ENCODE data around the gene FBXO45. TPM values are rescaled to one million over a fixed set of nuclear protein-coding genes. Genes with fewer than 3 reads are reported as not detected.
A peak's percentile ranks its signal among the peaks of the same experiment; 100 is the strongest.

The FBXO45 gene
- total RNA-seq, 1 experiment from 2014 or later = 18.6 TPM

DNA sequence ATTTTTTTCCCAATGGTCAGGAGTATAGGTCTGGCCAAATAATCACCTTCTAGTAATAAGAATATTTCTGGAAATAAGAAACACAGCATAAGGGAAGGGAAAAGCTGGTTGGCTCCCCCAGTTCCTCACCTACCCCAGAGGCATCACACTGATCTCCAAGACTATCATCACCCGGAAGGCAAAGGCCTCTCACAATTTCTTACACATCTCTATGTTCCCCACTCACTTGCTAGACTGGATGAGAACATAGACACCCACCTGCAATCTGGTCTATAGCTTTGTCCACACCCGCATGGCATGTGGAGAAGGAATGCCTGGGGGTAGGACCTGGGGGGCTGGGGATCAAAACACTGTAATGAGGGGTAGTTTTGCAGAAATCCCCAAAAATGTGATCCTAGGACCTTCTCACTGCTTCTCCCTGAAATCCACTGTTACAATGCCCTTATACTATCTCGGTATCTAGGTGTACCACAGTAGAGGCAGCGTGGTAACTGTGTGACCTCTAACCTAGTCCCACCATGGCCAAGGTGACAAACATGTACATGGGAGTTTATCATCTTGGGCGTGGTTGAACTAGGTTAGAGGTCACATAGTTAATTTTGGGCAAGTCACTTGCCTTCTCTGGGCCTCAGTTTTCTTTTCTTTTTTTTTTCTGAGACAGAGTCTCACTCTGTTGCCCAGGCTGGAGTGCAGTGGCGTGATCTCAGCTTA is 41.5 kb downstream of the FBXO45 start:
- H3K4me1 ChIP-seq (ENCODE audit: insufficient read depth, low read length) = no peaks in the 10 kb centered on the region
- no peak overlapping the region for H2BK5ac ChIP-seq (ENCODE audit: insufficient read length, low read length)
- no peaks in the 10 kb centered on the region for H4K20me1 ChIP-seq (ENCODE audit: control insufficient read depth, insufficient read depth, insufficient read length)
- no peak overlapping the region for H2BK120ac ChIP-seq (ENCODE audit: low read depth, low read length, poor library complexity, severe bottlenecking)
- H3K18ac ChIP-seq (ENCODE audit: insufficient read length, low read depth, low read length) = no peak overlapping the region
- H4K5ac ChIP-seq (ENCODE audit: insufficient read length, low read depth, low read length) = no peak overlapping the region
- H3K79me1 ChIP-seq (ENCODE audit: insufficient read depth, low read depth, low read length, poor library complexity, severe bottlenecking) = no peaks in the 10 kb centered on the region
- no peaks in the 10 kb centered on the region for H3K23me2 ChIP-seq (ENCODE audit: insufficient read length, low read depth, low read length, poor library complexity, severe bottlenecking)
- H3K14ac ChIP-seq (ENCODE audit: insufficient read depth, low read length) = no peak overlapping the region
- H4K8ac ChIP-seq (replicated peaks; ENCODE audit: insufficient read length, low read depth, low read length) = no peak overlapping the region
- no peak overlapping the region for H2BK12ac ChIP-seq (ENCODE audit: insufficient read length, low read depth, low read length)
- H2BK15ac ChIP-seq (ENCODE audit: low read depth, low read length) = no peak overlapping the region
- DNase-seq = no peak
- Mint-ChIP-seq H3K27ac (peak overlapping the region in 2 of 3 experiments; percentile 48 to 49; a peak in 1 of 7 replicates), H3K4me1 (peaks cover 17 to 18% of the 10 kb centered on the region in 2 experiments), H3K9me3 (no peaks in the 10 kb centered on the region), H3K4me3 (no peak overlapping the region), H3K36me3 (ENCODE audit: insufficient read depth in 1 of 3, low read depth in 3 of 3) (no peaks in the 10 kb centered on the region), H3K27me3 (ENCODE audit: low read depth) (no peaks in the 10 kb centered on the region)
- H3K9ac ChIP-seq (ENCODE audit: extremely low read depth, insufficient read length, low read length) = no peak overlapping the region
- H3K4ac ChIP-seq (ENCODE audit: low read depth, low read length) = no peak overlapping the region
- TF ChIP-seq CTCF (conservative IDR thresholded peaks at IDR 0.05) = no peak
- H3K79me2 ChIP-seq (ENCODE audit: insufficient read depth, low read length) = no peaks in the 10 kb centered on the region
- no peaks in the 10 kb centered on the region for H3K27me3 ChIP-seq (ENCODE audit: insufficient read depth, low read length)
- no peaks in the 10 kb centered on the region for H3K9me3 ChIP-seq (ENCODE audit: control insufficient read depth, low read depth, low read length)
- no peak overlapping the region for H2AFZ ChIP-seq (ENCODE audit: low read length)
- no peak overlapping the region for H3K56ac ChIP-seq (ENCODE audit: insufficient read length, low read depth, low read length)
- H3K4me2 ChIP-seq (ENCODE audit: insufficient read depth, insufficient read length, low read length) = no peak overlapping the region
- H3K23ac ChIP-seq (ENCODE audit: insufficient read length, low read depth, low read length) = no peak overlapping the region
- no peak overlapping the region for H3K27ac ChIP-seq (ENCODE audit: insufficient read length, low read depth, low read length)
- no CpG with 5 or more reads among the region's 6 CpGs for WGBS (ENCODE audit: extremely low coverage, insufficient read length, low lambda C conversion rate)
- H3T11ph ChIP-seq (ENCODE audit: low read length) = no peak overlapping the region
- H2BK20ac ChIP-seq (ENCODE audit: low read depth, low read length, poor library complexity, severe bottlenecking) = no peak overlapping the region
- no peak overlapping the region for H4K91ac ChIP-seq (ENCODE audit: insufficient read length, low read depth, low read length)
- H2AK5ac ChIP-seq (ENCODE audit: insufficient read length, low read length) = no peak overlapping the region

All from H9 (cell line).